Lower lobe of right lung (tissue), 2 donors: ENCODE data around the gene ATG101. TPM values are rescaled to one million over a fixed set of nuclear protein-coding genes. Genes with fewer than 3 reads are reported as not detected.
A peak's percentile ranks its signal among the peaks of the same experiment; 100 is the strongest.

Experiments used
- ATAC-seq, 2 donors: fragments of 200-7000 bp; cut with Tn5 transposase; one replicate each; pipeline ENCODE4 v1.9.1; 2020 to 2022; ENCODE audit warnings: mild to moderate bottlenecking in 2 of 2, moderate library complexity in 2 of 2
- DNase-seq: peaks from one replicate; pipeline ENCODE4 v3.0.0-alpha.2; 2020
- H3K27ac ChIP-seq: fragments of 200-600 bp; one replicate; pipeline ENCODE4 v1.8.0; 2022
- H3K27me3 ChIP-seq: fragments of 200-600 bp; one replicate; pipeline ENCODE4 v1.8.0; 2022; ENCODE audit warnings: low read depth
- H3K36me3 ChIP-seq: fragments of 200-600 bp; one replicate; pipeline ENCODE4 v1.8.0; 2022; ENCODE audit warnings: mild to moderate bottlenecking
- H3K4me1 ChIP-seq: fragments of 200-600 bp; one replicate; pipeline ENCODE4 v1.8.0; 2022
- H3K4me3 ChIP-seq: fragments of 200-600 bp; one replicate; pipeline ENCODE4 v1.8.0; 2022; ENCODE audit warnings: mild to moderate bottlenecking
- H3K9me3 ChIP-seq: fragments of 200-600 bp; one replicate; pipeline ENCODE4 v1.8.0; 2022
- CTCF ChIP-seq: fragments of 200-600 bp; IDR thresholded peaks from one replicate; pipeline ENCODE4 v1.8.0; 2022; ENCODE audit warnings: antibody characterized with exemption, mild to moderate bottlenecking
- intact Hi-C: fragments of 100-400 bp; cut with DNase I; formaldehyde crosslinking; loops from one replicate; pipeline ENCODE4 v1.11.0; 2022
- total RNA-seq: library from RNA; stranded (reverse); fragmentation: NEBNext Ultra II Directional; extraction: Animal tissue kit (Norgen Biotek cat#: 25700); gene quantifications from one replicate; pipeline ENCODE4 v1.2.1, GENCODE V29; 2021
- donor health status: DM: no; HTN: yes; CAD: no; lungs with severe emphysema.

ATG101 gene
- total RNA-seq, 1 donor from 2014 or later = 31.8 TPM

- Histone ChIP-seq H3K27me3 (peaks cover 6% of the 10 kb centered on the region), H3K36me3 (no peaks in the 10 kb centered on the region), H3K27ac (peak overlapping the region; percentile 87), H3K9me3 (no peaks in the 10 kb centered on the region), H3K4me1 (peaks cover 36% of the 10 kb centered on the region), H3K4me3 (no peak overlapping the region)
- ATAC-seq (no peak), DNase-seq (no peak)
- intact Hi-C loops = no loop called here
- TF ChIP-seq CTCF = no peak
These were observed 55.7 kb downstream of the ATG101 start for GRCh38 chr12:52125476-52125900.

- peaks cover 6% of the 10 kb centered on the region for H3K27me3 ChIP-seq
- H3K4me3 ChIP-seq = no peak overlapping the region
- peaks cover 36% of the 10 kb centered on the region for H3K4me1 ChIP-seq
- ATAC-seq = no peak
- TF ChIP-seq CTCF = no peak
- no peaks in the 10 kb centered on the region for H3K9me3 ChIP-seq
- peak overlapping the region; percentile 87 for H3K27ac ChIP-seq
- DNase-seq = no peak
- intact Hi-C loops = no loop called here
- H3K36me3 ChIP-seq = no peaks in the 10 kb centered on the region
These were observed 56.3 kb downstream of the ATG101 start for GRCh38 chr12:52126050-52126604.

Other genes with a start within 250 kb of the ATG101 start
- gene FIGNL2, start 221.3 kb upstream of the ATG101 start, total RNA-seq = 0.95 TPM
- not detected for gene ANKRD33, start 181.9 kb upstream of the ATG101 start, total RNA-seq
- gene ACVRL1, start 162.5 kb upstream of the ATG101 start, total RNA-seq = 242 TPM
- gene ACVR1B, start 118.3 kb upstream of the ATG101 start, total RNA-seq = 34.9 TPM
- 85.5 TPM for gene TAMALIN, start 63.0 kb upstream of the ATG101 start, total RNA-seq
- gene NR4A1, start 18.5 kb upstream of the ATG101 start, total RNA-seq = 39.3 TPM
- gene SMIM41, start 9.7 kb downstream of the ATG101 start, total RNA-seq = 4.3 TPM
- 3.0 TPM for gene KRT80, start 122.0 kb downstream of the ATG101 start, total RNA-seq
- gene KRT7, start 163.3 kb downstream of the ATG101 start, total RNA-seq = 257 TPM
- 0.74 TPM for gene KRT86, start 204.7 kb downstream of the ATG101 start, total RNA-seq
- gene KRT81, start 221.6 kb downstream of the ATG101 start, total RNA-seq = not detected